Measurements from ENCODE around the gene RFNG. TPM values are rescaled to one million over a fixed set of nuclear protein-coding genes. Genes with fewer than 3 reads are reported as not detected.

The RFNG gene
- total RNA-seq, 4 donors from 2014 or later = 22.5 to 66.9 (median 49.0) TPM

DNA sequence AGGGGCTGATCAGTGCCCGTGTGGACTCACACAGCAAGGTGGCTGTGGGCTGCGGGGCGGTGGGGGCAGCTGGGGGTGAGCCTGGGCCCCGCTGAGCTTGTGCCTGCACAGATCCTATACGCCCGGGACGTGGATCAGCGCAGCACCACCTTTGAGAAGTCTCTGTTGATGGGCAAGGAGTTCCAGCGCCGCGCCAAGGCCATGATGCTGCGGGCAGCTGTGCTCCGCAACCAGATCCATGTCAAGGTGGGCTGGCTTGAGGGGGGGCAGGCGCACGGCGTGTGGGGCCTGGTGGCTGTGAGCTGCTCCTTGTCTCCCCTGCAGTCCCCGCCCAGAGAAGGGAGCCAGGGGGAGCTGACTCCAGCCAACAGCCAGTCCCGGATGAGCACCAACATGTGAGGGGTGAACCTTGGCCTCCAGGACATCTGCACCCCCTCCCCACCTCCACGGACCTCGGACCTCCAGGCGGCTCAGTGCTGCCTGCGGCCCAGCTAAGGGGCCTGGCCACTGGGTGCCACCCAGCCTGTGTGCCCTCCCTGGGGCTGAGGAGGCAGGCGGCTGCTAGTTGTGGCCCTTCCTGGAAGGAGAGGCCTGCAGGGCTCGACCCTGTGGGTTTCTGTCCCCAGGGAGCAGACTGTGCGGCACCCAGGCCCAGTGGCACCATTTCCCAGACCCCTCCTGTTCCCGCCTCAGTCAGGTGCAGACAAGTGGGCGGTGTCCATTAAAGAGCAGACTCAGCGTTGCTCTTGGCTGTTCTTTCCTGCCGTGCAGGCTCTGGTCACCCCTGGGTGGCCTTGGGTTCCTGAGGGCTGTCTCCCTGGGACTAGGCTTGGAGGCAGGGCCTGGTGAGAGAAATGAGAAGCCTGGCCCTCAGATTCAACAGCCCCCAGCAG, 5.4 kb upstream of the RFNG start:
- TF ChIP-seq, protein P1, sequence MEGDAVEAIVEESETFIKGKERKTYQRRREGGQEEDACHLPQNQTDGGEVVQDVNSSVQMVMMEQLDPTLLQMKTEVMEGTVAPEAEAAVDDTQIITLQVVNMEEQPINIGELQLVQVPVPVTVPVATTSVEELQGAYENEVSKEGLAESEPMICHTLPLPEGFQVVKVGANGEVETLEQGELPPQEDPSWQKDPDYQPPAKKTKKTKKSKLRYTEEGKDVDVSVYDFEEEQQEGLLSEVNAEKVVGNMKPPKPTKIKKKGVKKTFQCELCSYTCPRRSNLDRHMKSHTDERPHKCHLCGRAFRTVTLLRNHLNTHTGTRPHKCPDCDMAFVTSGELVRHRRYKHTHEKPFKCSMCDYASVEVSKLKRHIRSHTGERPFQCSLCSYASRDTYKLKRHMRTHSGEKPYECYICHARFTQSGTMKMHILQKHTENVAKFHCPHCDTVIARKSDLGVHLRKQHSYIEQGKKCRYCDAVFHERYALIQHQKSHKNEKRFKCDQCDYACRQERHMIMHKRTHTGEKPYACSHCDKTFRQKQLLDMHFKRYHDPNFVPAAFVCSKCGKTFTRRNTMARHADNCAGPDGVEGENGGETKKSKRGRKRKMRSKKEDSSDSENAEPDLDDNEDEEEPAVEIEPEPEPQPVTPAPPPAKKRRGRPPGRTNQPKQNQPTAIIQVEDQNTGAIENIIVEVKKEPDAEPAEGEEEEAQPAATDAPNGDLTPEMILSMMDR (IDR thresholded peaks at IDR 0.05; ENCODE audit: low read depth) = no peak

DNA sequence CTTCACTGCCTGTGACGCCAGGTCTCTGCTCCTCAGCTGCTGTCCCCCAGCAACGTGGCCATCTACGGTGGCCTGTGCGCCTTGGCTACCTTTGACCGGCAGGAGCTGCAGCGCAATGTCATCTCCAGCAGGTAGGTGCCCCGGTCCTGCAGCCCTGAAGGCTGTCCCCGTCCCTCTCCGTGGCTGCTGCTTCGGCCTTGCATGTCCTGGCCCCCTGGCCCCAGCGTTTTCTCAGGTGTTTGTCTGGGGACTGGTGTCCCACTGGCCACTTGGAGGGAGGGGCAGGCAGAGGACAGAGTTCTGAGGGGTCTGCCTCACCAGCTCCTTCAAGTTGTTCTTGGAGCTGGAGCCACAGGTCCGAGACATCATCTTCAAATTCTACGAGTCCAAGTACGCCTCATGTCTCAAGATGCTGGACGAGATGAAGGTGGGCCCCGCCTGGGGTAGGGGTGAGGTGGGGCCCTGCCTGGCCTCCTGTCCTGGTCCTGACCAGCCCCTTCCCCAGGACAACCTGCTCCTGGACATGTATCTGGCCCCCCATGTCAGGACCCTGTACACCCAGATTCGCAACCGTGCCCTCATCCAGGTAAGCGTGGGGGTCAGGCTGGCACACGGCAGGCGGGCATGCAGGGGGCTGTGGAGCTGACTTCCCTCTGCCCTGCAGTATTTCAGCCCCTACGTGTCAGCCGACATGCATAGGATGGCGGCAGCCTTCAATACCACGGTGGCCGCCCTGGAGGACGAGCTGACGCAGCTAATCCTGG, 4.5 kb upstream of the RFNG start:
- TF ChIP-seq, protein P1 (IDR thresholded peaks at IDR 0.05; ENCODE audit: low read depth) = no peak

DNA sequence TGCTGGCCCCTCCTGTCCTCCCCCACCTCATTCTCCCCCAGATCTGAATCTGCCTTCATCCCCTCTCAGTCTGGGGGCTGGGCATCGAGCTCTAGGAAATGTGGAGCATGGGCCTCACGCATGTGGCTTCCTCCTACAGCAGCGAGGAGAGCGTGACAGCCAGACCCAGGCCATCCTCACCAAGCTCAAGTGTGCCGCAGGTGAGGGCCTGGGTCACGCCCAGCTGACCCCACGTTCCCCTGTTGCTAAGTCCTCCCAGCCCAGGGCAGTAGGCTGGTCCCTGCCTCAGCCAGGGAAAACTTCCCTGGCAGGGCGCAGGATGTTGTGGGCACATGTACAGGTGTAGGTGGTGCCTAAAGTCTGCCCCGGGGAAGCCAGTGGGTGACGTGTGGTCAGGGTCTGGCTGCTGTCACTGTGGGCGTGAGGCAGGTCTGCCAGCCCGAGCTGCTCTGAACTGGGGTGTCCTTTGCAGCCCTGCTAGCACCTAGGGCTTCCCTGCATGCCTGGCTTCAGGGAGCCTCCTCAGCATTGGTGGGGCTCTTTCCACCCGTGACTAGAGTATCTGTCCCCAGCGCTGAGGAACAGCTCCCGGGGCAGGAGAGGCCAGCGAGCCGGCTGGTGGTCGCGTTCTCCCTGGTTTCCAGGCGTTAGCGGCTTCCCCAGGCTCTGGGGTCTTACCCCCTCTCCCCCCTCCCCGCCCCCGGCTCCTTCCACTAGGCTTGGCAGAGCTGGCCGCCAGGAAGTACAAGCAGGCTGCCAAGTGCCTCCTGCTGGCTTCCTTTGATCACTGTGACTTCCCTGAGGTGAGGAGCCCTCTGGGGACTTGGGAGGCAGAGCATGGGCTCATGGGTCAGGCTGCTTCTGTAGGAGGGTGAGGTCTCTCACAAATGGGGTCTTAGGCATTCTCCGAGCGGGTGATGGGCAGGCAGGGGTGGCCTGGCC, 3.7 kb upstream of the RFNG start:
- TF ChIP-seq, protein P1 (IDR thresholded peaks at IDR 0.05; ENCODE audit: low read depth) = no peak

GRCh38 chr17:82054351-82055022, 2.9 kb upstream of the RFNG start:
- TF ChIP-seq, protein P1 (IDR thresholded peaks at IDR 0.05; ENCODE audit: low read depth) = no peak

DNA sequence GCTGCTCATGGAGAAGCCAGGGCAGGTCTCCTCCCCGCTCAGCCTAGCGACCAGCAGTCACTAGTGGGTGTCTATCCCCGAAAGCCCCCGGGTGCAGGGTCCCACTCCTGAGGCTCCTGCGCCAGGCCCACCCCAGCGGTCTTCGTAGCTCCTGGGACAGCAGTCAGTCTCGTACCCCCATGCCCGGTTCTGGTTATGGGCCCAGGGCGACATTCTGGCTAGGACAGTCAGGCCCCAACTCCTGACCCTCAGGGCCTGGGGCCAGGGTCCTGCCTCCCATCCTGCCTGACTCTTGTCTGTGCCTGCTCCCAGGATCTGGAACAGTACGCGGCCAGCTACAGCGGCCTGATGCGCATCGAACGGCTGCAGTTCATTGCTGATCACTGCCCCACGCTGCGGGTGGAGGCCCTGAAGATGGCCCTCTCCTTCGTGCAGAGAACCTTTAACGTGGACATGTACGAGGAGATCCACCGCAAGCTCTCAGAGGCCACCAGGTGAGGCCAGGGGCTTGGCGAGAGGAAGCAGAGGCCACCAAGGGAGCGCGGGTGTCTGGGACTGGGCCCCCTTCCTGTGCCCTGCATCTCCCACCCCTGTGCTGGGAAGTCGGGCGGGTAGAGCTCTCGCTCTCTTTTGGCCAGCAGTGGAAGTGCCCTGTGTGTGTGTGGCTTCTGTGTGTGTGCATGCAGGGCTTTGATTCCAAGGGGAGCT, 2.1 kb upstream of the RFNG start:
- TF ChIP-seq, protein P1 (IDR thresholded peaks at IDR 0.05; ENCODE audit: low read depth) = no peak

DNA sequence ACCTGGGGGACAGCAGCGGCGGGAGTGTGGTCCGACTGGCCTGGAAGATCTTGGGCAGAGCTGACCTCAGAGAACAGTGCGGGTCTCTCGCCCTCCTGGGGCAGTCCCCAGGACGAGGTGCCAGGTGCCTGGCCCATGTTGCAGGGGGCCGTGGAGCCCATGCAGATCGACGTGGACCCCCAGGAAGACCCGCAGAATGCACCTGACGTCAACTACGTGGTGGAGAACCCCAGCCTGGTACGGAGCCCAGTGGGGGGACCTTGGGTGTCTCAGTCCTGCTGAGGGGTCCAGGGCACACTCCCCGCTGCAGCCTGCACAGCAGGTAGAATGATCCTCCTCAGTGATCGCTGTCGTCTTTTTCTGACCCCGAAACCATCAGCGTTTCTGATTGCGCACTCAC, 1.5 kb upstream of the RFNG start:
- TF ChIP-seq, protein P1 (IDR thresholded peaks at IDR 0.05; ENCODE audit: low read depth) = no peak
